Sigmoid colon (tissue), 7 donors: ENCODE results near the gene TSC22D4. TPM values are rescaled to one million over a fixed set of nuclear protein-coding genes. Genes with fewer than 3 reads are reported as not detected.

Source experiments
- DNase-seq: peaks from one replicate; pipeline ENCODE4 v3.0.0-alpha.2; 2019
- H3K27ac ChIP-seq, 4 donors: fragments of 200-600 bp; sonication (generic); one replicate each; pipeline ENCODE4 v1.5.1; 2016 to 2019; ENCODE audit warnings: mild to moderate bottlenecking in 1 of 4
- H3K27me3 ChIP-seq, 3 donors: fragments of 200-600 bp; sonication (generic); one replicate each; pipeline ENCODE4 v1.5.1; 2019; ENCODE audit warnings: mild to moderate bottlenecking in 1 of 3
- H3K36me3 ChIP-seq, 4 donors: fragments of 200-600 bp; sonication (generic); one replicate each; pipeline ENCODE4 v1.5.1; 2016 to 2019
- H3K4me1 ChIP-seq, 4 donors: fragments of 200-600 bp; sonication (generic); one replicate each; pipeline ENCODE4 v1.5.1; 2017 to 2019
- H3K4me3 ChIP-seq, 4 donors: fragments of 200-600 bp; sonication (generic); one replicate each; pipeline ENCODE4 v1.5.1; 2017 to 2019; ENCODE audit warnings: mild to moderate bottlenecking in 2 of 4, moderate library complexity in 1 of 4
- H3K9me3 ChIP-seq, 4 donors: fragments of 200-600 bp in 3 of 4; sonication (generic) in 3 of 4; one replicate each; pipeline versions ENCODE4 v1.5.1 to v1.6.1; 2013 to 2019
- CTCF ChIP-seq, 4 experiments: fragments of 450-650 bp in 3 of 4; fragments of 200-600 bp in 1 of 4; IDR thresholded peaks; one replicate each; pipeline ENCODE4 v1.5.1; 2016 to 2019; ENCODE audit warnings: antibody characterized with exemption in 4 of 4, mild to moderate bottlenecking in 3 of 4, moderate library complexity in 2 of 4
- EP300 ChIP-seq, 4 donors: sonication (generic); formaldehyde crosslinking; IDR thresholded peaks; one replicate each; pipeline ENCODE4 v1.6.1; 2017; ENCODE audit warnings: antibody characterized with exemption in 4 of 4
- POLR2A ChIP-seq, 2 donors: fragments of 450-650 bp; IDR thresholded peaks; one replicate each; pipeline ENCODE4 v1.6.1; 2016; ENCODE audit warnings: antibody characterized with exemption in 2 of 2, mild to moderate bottlenecking in 2 of 2, moderate library complexity in 2 of 2
- POLR2AphosphoS5 ChIP-seq, 4 donors: sonication (generic); formaldehyde crosslinking; IDR thresholded peaks; one replicate each; pipeline ENCODE4 v1.6.1; 2017; ENCODE audit warnings: antibody characterized with exemption in 4 of 4
- WGBS, 2 donors: extraction: QIAGEN DNeasy Blood & Tissue Kit; methylation state at CpG; one replicate each; pipeline ENCODE4 v1.1.7; 2013; 5-methylcytosine and 5-hydroxymethylcytosine counted together
- intact Hi-C: fragments of 100-400 bp; cut with DNase I; formaldehyde crosslinking; loops from one replicate; pipeline ENCODE4 v1.15.1; 2023
- polyA plus RNA-seq, 3 donors: library from polyadenylated mRNA; stranded (reverse); fragments of 200-250 nt; gene quantifications; one replicate each; pipeline ENCODE4 v1.2.3, GENCODE V29; 2013
- total RNA-seq, 4 donors: library from RNA; depleted of rRNA; stranded (reverse); fragments of >200 nt; gene quantifications; one replicate each; pipeline ENCODE4 v1.1.0, GENCODE V29; 2016
- donor health status: healthy with polysubstance abuse.
- donor health status: Bipolar disorder and iron deficiency.
- donor health status: healthy.

The TSC22D4 gene
- total and polyA plus RNA-seq, 7 donors: 24.4 to 53.5 (median 31.6) TPM

GRCh38 chr7:100426516-100426915 lies 52.5 kb downstream of the TSC22D4 start:
- Histone ChIP-seq H3K9me3 (no peaks in the 10 kb centered on the region), H3K36me3 (peaks cover 0 to 13% (median 0%) of the 10 kb centered on the region in 4 donors), H3K27ac (no peak overlapping the region), H3K4me3 (no peak overlapping the region), H3K4me1 (peaks cover 0 to 22% (median 16%) of the 10 kb centered on the region in 4 donors), H3K27me3 (no peaks in the 10 kb centered on the region)
- no peak for DNase-seq
- no peak for TF ChIP-seq POLR2AphosphoS5 (IDR thresholded peaks at IDR 0.05)
- no peak for TF ChIP-seq CTCF (IDR thresholded peaks at IDR 0.05)
- no peak for TF ChIP-seq EP300 (IDR thresholded peaks at IDR 0.05)
- TF ChIP-seq POLR2A (IDR thresholded peaks at IDR 0.05): no peak
- intact Hi-C loops: no loop called here

- Histone ChIP-seq H3K4me3 (no peak overlapping the region), H3K27me3 (no peaks in the 10 kb centered on the region), H3K4me1 (peaks cover 0 to 11% (median 4%) of the 10 kb centered on the region in 4 donors), H3K36me3 (peaks cover 0 to 12% (median 0%) of the 10 kb centered on the region in 4 donors), H3K9me3 (no peaks in the 10 kb centered on the region), H3K27ac (no peak overlapping the region)
- 39 to 83% methylated on average over 1 of the region's 1 CpG for WGBS, 2 donors
- intact Hi-C loops: no loop called here
- DNase-seq: no peak
- no peak for TF ChIP-seq POLR2A (IDR thresholded peaks at IDR 0.05)
- TF ChIP-seq POLR2AphosphoS5 (IDR thresholded peaks at IDR 0.05): no peak
- TF ChIP-seq CTCF (IDR thresholded peaks at IDR 0.05): no peak
- TF ChIP-seq EP300 (IDR thresholded peaks at IDR 0.05): no peak
These were observed 53.7 kb downstream of the TSC22D4 start for GRCh38 chr7:100425347-100425746.

- peaks cover 0 to 12% (median 0%) of the 10 kb centered on the region in 4 donors for H3K36me3 ChIP-seq
- WGBS, 2 donors: 65 to 88% methylated on average over 6 of the region's 6 CpGs
- H3K27ac ChIP-seq: no peak overlapping the region
- intact Hi-C loops: no loop called here
- H3K27me3 ChIP-seq: no peaks in the 10 kb centered on the region
- H3K9me3 ChIP-seq: no peaks in the 10 kb centered on the region
- peaks cover 0 to 7% (median 3%) of the 10 kb centered on the region in 4 donors for H3K4me1 ChIP-seq
- H3K4me3 ChIP-seq: no peak overlapping the region
- TF ChIP-seq EP300 (IDR thresholded peaks at IDR 0.05): no peak
- TF ChIP-seq POLR2AphosphoS5 (IDR thresholded peaks at IDR 0.05): no peak
- no peak for TF ChIP-seq CTCF (IDR thresholded peaks at IDR 0.05)
- no peak for TF ChIP-seq POLR2A (IDR thresholded peaks at IDR 0.05)
- DNase-seq: no peak
These were observed 55.7 kb downstream of the TSC22D4 start for GRCh38 chr7:100423315-100423714.

- WGBS, 2 donors: 80 to 88% methylated on average over 1 of the region's 1 CpG
- intact Hi-C loops: no loop called here
- DNase-seq: no peak
These were observed 59.3 kb downstream of the TSC22D4 start for GRCh38 chr7:100419660-100420226.

More at GRCh38 chr7:100419660-100420226, 59.3 kb downstream of the TSC22D4 start:
- no peak overlapping the region for H3K27ac ChIP-seq
- no peaks in the 10 kb centered on the region for H3K27me3 ChIP-seq
- H3K4me3 ChIP-seq: no peak overlapping the region
- H3K9me3 ChIP-seq: no peaks in the 10 kb centered on the region
- H3K4me1 ChIP-seq: no peaks in the 10 kb centered on the region
- TF ChIP-seq CTCF (IDR thresholded peaks at IDR 0.05): no peak
- no peak for TF ChIP-seq POLR2AphosphoS5 (IDR thresholded peaks at IDR 0.05)
- TF ChIP-seq POLR2A (IDR thresholded peaks at IDR 0.05): no peak
- TF ChIP-seq EP300 (IDR thresholded peaks at IDR 0.05): no peak
- peaks cover 0 to 12% (median 0%) of the 10 kb centered on the region in 4 donors for H3K36me3 ChIP-seq
